GM19455 (cell line): ENCODE data around the gene AMBRA1.

Experiments used
- ATAC-seq: cut with Tn5 transposase; IDR thresholded peaks from one replicate; pipeline ENCODE4 v1.9.1; 2021; ENCODE audit not compliant: unreplicated experiment

The AMBRA1 gene

DNA sequence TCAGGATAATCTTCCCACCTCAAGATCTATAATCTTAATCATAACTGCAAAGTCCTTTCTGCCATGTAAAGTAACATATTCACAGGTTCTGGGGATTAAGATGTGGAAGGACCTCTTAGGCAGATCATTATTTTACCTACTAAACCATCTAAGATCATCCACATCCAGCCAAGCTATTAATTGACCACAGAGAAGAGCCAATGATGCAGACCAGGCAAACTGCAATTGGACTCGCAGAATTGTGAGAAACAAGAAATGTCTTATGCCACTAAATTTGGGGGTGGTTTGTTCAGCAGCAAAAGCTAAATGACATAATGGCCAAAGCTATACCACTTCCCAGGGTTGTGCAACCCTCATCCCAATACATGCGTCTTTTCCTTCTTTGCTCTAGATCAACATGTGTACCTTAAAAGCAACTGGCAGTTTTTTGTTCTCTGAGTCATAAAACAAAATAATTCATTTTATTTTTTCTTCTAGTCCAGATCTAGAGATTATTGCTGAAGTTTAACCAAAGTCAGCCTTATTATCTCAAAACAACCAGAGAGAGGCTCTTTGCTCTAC is 113.6 kb downstream of the AMBRA1 start:
- ATAC-seq: no peak

DNA sequence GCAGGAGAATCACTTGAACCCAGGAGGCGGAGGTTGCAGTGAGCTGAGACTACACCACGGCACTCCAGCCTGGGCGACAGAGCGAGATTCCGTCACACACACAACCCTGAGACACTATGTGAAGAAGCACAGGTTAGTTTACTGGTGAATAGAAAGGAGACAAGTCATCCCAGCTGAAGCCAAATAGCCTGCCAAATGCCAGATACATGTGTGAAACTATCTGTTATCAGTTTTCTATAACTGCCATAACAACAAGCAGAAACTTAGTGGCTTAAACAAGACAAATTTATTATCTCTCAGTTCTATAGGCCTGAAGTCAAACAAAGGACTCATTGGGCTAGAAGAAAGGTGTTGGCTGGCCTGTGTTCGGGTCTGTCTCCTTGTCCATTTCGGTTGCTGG is 114.2 kb downstream of the AMBRA1 start:
- ATAC-seq: no peak

DNA sequence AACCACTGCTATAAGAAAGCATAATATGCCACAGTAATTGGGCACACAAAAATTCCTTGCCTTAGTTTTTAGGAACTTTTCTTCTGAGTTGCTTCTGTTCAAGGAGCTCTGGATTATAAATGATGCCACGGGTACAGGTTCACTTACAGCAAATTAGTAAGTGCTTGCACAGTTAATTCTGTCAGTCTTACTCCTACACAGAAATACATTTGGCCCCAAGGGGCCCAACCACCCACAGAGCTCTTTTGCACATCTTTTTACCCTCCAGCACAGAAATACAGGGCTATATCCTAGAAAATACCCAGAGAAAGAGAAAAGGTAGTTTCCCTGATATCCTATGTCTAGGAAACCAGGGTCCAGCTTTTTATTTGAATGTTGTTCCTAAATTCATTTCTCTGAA is 115.6 kb downstream of the AMBRA1 start:
- no peak for ATAC-seq

DNA sequence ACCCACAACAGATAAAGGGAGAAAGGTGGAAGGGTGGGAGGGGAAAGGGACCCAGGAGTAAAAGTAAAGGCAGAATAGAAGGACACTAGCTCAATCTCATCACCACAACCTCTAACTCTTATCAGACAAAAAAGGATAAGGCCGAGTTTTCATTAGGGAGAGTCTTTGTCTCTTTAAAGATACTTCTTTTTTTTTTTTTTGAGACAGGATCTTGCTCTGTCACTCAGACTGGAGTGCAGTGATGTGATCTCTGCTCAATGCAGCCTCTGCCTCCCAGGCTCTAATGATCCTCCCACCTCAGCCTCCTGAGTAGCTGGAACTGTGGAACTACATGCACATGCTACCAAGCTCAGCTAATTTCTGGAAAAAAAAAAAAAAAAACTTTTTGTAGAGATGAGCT is 116.7 kb downstream of the AMBRA1 start:
- no peak for ATAC-seq

DNA sequence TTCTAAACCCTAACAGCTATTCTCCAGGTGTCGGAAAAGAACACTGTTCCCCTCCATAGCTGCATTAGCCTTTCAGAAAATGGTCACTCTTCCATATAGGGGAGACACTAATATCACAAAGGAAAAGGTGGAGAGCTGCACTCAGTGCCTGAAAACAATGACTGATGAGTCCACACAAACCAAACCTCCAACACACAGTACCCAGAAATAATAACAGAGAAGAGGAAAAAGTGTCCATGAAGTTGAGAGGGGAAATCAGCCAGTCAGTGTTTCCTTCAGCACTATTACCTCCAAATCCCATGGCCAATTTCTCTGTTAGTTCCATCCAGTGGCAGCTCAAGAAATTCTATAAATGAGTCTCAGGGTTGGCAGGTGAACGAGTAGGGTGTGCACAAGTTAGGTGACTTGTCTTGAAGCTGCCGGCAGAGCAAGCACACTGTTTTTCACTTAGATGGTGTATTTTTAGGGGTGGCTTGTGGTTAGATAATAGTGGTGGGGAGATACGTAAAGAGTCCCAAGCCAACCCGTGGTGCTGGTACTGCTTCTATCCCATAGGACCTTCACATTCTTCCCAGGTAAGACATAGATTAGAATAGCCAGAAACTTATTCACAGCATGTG is 117.8 kb downstream of the AMBRA1 start:
- ATAC-seq: no peak

DNA sequence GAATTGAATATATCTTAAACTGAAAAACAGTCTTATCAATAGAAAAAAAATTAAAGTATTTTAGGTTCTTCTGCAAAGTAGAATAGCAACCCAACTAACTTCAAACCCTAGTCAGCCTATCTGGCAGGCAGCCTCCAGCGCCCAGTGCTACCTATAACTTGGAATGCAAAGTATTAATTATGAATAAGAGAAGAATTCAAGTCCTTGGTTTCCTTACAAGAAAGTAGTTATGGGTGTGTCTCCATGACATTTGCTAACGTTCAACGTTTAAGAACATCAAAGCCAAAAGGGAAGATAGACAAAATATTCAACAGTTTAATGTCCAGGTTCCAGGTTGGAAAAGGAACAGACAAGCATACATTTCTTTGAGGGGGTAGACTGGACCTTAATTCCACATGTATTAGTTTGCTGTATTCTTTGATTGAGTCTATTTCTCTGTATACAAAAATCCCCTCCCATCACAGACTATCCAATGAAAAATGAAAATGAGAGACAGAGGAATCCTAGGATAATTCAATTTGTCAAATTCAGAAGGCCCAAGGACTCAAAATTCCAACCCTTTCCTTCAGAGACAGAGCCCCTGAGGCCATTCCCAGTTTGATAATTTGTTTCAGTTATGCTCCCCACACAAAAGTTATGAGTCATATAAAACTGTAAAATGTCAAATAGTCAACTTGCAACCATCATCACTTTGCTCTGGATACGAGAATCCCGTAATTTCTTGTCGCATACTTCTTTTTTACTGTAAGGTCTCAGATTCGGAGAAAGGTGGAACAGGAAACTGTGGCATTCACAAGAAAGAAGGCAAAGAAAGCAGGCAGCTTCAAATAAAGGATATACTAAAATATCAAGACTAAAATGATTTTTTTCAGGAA is 118.5 kb downstream of the AMBRA1 start:
- no peak for ATAC-seq

DNA sequence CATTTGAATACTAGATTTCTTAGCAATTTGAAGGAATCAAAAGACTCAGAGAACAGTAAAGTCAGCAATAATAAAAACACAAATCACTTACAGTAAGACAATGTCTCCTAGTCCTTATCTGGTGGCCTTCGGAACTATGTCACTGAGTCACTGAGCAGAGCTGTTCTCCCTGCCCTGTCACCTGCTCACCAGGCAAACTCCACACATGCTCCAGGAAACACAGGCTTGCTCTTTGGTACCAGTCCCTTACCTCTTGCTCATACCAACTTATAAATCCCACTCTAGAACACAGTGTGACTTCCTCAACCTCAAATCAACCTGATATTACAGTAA is 121.2 kb downstream of the AMBRA1 start:
- ATAC-seq: no peak

DNA sequence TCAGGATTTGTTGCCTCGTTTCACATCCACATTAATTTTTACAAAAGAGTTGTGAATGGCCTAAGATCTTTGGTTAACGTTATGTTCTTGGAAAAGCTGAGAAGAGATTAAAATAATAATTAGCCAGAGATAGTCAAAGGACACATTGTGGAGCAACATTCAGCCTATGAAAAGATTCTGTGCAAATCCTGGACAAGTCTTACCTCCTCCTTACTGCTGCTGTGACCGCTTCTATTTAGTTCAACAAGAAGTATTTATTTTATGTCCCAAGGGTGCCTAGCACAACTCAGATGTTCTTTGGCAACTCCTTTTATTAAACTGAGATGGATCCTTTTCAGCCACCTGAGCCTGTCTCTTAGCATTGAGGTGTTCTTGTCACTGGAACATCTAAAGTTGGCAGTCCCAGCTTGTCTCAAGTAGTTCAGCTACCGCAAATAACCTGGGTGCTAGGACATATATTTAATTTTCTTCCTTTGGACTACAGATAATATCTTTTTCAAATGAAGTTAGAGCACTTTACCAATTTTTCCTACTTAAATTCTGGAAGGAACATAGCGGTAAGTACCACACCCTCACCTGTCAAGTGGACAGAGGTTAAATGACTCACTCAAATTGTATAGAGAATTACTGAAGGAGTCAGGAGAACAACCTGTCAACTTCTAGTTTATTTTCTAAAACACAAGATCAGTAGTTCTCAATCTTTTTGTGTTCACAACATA is 121.7 kb downstream of the AMBRA1 start:
- ATAC-seq: no peak

DNA sequence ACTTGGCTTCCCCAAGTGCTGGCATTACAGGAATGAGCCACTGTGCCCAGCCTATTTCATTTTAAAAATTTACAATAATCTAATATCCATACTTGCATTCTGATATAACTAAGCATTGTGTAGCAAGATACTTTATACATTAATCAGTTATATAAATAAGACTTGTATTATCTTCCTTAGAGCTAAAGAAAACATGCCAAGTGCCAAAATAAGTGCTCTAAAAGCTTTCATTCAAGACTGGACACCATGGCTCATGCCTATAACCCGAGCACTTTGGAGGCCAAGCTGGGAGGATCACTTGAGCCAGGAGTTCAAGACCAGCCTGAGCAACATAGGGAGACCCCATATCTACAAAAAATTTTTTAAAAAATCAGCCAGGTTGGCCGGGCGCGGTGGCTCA is 123.9 kb downstream of the AMBRA1 start:
- no peak for ATAC-seq

DNA sequence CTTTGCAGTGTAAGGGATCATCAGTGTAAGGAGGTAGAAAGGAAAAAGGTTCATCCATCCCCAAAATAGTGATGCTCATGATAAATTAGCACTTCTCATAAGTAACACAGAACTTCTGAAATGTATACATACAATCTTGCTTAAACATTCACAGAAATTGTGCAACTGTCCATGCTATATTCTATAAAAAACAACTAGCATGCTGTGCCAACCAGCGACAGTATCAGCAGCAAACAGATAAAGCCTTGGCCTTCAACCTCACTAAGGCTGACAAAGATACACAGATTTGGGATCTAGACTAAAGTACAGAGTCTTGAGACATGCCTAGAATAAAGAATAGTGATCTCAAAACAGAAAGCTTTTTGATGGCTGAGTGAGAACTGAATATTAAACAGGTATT is 128.1 kb downstream of the AMBRA1 start:
- ATAC-seq: no peak

DNA sequence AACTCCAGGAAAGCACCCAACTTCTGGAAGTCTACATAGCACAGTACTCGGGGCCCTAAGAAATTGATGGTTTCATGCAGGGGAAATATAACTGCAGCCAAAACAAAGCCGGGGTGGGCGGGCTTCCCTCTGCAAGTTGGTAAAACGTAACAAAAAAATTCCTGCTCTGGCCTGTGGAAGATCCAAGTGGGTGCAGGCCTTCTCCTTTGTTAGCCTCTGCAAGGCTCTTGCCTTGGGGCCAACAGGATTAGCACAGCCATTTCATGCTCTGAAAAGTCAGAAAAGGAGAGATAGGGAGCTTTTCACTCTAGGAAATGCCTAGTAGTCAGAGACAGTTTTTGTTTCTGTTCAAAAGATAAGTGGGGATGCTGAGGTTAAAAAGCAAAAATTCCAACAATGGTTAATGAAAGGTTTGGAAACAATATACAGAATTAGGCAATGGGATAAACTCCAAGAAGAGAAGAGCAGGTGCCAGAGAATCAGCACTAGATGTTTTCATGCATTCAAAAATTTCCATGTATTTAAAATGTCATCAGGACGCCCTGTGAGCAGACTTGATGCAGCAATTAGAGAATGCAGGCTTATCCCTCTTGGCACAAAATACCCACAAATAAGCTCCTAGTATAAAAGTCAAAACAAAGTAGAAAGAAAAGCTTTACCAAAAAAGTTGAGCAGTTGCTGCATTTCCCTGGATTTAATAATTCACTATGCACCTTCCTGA is 130.0 kb downstream of the AMBRA1 start:
- no peak for ATAC-seq

DNA sequence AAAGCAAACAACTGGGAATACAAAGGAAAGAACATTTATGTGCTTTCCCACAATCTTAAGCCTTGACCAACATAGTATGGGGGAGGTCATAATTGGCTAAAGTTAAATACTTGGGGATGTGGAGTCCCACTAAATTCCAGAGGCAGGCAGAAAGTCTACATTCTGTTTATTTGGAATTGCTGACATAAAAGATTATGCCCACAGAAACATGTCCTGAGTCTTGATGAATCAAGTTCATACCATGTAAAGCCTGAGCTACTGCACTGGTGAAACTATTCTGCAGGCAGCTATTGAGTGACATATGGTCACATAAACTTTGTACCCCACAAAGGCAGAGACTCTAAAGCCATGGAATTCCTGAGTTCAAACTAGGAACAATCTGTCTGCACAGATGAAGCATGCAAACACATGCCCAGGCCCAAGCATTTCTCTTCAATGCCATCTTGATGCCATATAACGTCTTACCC is 132.3 kb downstream of the AMBRA1 start:
- ATAC-seq: no peak

DNA sequence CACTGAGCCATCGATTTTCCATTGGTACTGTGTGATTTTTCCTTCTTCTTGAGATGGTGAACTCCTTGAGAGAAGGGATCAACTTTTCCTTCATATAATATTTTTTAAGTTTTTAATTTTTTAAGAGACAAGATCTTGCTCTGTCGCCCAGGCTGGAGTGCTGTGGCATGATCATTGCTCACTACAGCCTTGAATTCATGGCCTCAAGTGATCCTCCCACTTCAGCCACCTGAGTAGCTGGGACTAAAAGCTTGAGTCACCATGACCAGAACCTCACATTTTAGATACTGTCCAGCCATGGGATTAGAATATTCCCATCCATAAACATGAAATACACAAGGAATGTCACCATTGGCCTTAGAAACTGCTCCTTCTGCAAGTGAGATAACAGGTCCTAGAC is 135.3 kb downstream of the AMBRA1 start:
- no peak for ATAC-seq

DNA sequence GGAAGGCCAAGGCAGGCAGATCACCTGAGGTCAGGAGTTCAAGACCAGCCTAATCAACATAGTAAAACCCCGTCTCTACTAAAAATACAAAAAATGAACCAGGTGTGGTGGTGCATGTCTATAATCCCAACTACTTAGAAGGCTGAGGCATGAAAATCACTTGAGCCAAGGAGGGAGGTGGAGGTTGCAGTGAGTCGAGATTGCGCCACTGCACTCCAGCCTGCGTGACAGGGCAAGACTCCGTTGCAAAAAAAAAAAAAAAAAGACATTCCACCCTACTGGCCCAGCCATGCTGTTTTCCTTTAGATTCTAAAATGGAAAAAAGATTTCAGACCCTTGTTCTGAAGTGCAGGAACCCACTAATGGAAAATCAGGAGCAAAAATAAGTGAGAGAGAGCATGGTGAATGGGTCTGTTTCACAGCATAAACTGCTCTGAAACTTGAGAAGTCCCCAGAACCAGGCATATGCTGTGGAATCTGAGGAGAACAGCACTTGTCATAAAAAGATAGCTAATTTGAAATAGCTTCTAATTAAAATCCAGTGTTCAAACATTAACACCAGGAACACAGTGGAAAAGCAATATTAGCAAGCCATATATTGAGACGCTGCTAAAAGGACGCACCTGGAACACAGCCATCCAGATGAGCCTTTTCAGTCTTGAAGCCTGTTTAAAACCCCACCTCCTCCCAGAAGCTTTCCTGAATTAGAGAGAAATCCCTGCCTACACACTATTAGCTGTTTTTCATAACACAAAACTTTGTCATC is 136.0 kb downstream of the AMBRA1 start:
- ATAC-seq: no peak

DNA sequence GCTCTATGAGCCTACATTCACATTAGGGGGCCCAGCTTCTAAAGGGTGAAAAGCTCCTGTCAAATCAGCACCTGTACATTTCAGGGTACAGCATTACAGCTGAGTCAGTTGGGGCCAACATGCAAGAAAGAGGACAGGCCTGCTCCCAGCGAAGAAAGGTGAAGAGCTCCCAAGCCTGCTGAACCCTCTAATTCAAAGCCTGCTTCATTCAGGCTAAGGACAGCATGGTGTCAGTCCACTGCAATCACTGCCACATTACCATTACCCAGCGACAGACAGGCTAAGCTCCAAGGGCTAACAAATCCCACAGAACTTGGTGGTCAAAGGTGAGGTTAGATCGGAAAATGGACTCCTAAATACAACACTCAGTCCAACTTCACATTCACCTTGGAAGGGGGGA is 136.8 kb downstream of the AMBRA1 start:
- ATAC-seq: no peak

DNA sequence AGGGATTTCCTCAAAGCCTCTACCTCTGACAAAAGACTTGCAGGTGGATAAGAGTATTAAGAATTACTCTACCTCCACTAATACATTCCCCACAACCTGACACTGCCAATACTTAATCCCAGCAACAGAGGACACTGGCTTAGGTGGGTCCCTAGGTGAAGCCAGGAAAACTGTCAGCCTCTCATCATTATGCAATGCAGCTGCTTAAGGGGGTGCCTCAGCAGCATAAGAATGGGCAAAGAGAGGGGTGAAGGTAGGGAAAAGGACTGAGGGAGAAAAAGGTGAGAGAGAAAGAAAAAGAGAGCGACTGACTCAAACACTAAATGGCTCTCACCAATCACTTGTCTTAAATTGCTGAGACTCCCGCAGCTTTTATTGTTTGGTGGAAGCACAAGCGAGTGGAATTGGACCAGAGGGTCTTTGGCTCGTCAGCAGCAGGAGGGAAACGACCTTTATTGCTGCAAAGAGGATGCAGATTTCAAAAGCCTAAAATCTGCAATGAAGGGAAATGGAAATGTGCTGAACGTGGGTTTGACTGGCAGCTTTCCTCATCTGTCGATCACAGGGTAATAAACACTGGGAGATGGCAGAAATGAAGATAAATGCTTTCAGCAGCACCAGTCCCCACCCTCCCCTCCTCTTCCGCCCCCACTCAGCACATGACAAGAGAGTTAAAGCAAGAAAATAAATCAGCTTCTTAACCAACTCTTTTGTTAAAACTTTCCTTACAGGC is 137.4 kb downstream of the AMBRA1 start:
- no peak for ATAC-seq

DNA sequence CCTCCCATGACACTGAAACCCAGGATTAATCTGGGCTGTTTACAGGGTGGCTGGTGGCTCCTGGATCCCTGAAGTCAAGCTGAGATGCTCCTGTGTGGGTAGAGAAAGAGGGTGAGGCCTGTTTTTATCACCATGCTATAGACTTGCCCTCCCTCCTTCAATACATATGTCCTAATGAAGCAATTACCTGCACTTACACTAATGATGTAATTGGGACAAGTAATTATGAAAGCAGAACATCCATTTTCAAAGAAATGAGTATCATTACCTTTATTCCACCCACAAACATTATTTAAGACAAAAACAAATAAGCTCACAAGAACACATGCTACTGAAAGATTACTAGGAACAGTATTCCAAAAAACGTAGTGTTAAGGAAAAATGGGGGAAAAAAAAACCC is 138.0 kb downstream of the AMBRA1 start:
- no peak for ATAC-seq

DNA sequence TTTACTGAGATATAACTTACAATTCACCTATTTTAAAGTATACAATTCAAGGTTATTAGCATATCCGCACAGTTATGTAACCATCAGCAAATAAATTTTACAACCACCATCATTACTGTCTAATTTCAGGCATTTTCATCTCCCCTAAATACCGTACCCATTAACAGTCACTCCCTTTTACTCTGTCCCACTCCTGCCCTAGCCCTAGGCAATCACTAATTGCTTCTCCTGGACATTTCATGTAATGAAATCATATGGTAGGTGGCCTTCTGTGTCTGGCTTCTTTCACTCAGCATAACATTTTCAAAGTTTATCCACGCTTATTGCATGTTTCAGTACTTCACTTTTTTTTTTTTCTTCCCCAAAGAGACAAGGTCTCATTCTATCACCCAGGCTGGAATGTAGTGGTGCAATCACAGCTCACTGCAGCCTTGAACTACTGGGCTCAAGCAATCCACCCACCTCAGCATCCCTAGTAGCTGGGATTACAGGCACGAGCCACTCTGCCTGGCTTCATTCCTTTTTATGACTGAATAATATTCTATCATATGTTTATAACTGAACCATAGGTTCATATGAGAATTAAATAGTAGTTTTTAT is 140.8 kb downstream of the AMBRA1 start:
- ATAC-seq: no peak

DNA sequence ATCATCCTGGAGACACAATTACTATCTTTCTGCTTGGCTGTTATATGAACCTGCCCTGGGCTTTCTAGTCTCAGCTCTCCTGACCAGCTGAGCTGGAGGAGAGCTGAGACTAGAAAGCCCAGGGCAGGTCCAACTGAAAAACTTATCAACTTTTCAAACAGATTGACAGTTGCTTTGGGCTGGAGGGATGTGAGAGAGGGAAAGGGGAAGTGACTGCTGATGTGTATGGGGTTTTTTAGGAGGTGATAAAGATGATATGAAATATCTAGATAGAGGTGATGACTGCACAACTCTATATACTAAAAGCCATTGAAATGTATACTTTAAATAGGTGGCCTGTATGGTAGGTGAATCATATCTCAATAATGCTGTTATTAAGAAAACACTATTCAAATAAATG is 142.1 kb downstream of the AMBRA1 start:
- ATAC-seq: no peak
